Nucleus accumbens (tissue), 56 donors: ENCODE measurements around the gene SLC17A7.
"Not testable (repeated sequence)": the region's sequence is repeated elsewhere in the genome, so short reads cannot be mapped to it uniquely, and the experiment has no call there.

Experiments
- DNase-seq, 56 donors: peaks; one replicate each; lab custom pipeline; 2025; lab: John Stamatoyannopoulos, UW

The SLC17A7 gene

GRCh38 chr19:49441210-49441959 lies at the start of gene SLC17A7:
Gene SLC17A7 (minus strand): TSS chr19:49441527. CDS start chr19:49441379, 148 bp downstream.
- no peak for DNase-seq

- DNase-seq = no peak
Measured at GRCh38 chr19:49490287-49491029, 49.1 kb upstream of the SLC17A7 start.

DNA sequence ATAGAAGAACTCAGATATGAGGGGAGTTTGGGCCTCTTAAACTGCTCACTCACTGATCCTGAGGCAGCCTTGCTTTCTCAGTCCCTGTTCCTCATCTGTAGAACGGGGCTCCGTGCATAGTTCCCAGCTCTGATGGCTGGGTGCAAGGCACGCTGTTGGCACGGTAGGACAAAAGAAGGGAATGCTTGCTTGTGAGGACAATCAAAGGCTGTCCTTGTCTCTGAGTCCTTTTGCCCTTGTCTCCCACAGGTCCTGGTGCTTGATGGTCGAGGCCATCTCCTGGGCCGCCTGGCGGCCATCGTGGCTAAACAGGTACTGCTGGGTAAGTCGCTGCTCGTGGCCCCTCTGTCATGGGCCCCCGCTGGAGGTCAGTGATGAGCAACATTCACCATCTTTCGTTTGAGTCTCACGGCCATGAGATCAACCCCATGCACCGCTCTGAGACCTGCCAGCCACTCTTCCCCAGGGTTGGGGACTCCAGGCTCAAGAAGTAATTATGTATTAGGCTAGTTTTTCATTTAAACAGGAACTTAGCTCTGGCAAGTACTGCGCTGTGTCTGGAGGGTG lies 48.4 kb upstream of the SLC17A7 start:
- no peak for DNase-seq

DNA sequence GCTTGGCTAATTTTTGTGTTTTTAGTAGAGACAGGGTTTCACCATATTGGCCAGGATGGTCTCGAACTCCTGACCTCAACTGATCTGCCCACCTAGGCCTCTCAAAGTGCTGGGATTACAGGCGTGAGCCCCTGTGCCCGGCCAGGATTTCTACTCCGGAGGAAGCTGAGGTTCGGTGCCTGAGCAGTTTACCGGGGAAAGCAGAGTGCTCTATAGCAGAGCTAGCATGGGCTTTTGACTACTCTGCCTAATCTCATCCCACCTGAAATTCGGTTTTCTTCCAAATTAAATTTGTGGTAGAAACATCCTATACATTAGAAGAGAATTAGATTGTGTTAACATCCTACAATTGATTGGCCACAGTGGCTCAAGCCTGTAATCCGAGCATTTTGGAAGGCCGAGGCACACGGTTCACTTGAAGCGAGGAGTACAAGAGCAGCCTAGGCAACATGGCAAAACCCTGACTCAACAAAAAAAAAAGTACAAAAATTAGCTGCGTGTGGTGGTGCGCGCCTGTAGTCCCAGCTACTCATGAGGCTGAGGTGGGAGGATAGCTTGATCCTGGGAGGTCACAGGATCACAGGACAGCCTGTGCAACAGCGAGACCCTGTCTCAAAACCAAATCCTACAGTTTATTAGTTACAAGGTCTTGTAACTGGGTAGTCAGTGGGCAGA lies 47.7 kb upstream of the SLC17A7 start:
- no peak for DNase-seq

DNA sequence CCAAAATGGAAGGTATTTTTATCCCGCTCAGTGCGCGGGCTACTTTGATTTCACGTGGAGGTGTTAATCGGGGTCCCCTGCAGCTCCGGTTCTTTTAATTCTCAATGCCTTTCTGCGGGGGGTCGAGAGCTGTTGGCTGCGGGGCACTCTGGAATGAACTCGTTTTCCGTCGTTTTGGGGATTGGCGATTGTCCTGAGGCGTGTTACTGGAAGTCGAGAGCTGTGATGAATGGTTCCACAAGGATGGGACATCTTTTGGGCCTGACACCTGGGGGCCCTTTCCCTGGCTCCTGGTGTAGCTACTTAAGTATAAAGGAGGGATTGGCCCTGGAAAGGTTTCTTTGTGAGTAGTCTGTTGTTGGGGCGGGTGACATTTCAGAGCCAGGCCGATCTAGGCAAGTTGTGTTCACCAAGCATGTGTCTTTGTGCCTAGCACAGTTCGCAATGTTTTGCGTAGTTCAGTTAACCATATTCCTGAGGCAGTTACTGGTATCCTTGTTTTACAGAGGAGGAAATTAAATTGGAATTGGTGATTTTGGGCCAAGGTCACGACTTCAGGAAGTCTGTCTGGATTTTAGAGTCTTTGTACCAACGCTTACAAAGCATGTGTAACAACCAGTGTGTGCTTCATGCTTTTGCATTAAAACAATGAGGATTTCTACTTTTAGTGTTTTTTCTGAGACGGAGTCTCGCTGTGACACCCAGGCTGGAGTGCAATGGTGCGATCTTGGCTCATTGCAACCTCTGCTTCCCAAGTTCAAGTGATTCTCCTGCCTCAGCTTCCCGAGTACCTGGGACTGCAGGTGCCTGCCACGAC lies 46.9 kb upstream of the SLC17A7 start:
- DNase-seq = no peak

GRCh38 chr19:49487277-49488045 lies 46.1 kb upstream of the SLC17A7 start, which contains the start of gene RPL13A:
Gene RPL13A (plus strand): TSS chr19:49487608. CDS start chr19:49487630, 22 bp downstream.
- peak; percentile 80 to 100 (median 98) for DNase-seq

DNA sequence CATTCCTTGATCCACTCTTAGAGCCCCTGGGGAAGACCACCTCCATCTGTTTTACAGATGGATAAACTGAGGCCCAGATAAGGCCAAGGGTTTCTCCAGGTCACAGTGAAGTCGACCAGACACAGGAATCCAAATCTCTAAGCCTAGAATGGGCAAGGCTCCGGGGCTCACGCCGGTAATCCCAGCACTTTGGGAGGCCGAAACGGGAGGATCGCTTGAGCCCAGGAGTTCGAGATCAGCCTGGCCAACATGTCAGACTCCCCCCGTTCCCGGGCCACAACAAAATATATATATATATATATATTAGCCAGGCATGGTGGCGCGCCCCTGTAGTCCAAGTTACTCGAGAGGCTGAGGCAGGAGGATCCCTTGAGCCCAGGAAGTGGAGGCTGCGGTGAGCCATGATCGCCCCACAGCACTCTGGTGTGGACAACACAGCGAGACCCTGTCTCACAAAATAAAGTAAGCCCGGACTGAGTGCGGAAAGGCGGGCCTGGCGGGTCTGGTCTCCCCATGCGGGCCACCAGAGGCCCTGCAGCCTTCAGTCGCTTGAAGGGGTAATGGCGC lies 45.5 kb upstream of the SLC17A7 start:
- no peak for DNase-seq

DNA sequence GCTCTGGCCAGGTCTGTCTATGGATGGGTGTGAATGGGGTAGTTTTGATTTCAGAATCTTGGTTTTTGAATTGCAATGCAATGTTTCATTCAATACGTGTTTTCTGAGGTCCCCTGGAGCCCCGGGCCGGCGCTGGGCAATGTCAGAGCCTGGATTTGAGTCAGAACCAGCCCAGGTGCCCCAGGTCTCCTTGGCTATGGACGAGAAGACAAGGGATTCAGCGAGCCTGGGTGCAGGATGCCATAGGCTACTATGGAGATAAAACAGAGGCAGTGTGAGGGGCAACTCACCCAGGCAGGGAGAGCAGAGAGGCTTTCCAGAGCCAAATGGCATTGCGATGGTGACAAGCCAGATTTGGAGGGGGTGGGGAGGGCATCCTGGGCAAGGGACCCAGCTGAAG lies 44.9 kb upstream of the SLC17A7 start:
- no peak for DNase-seq

DNA sequence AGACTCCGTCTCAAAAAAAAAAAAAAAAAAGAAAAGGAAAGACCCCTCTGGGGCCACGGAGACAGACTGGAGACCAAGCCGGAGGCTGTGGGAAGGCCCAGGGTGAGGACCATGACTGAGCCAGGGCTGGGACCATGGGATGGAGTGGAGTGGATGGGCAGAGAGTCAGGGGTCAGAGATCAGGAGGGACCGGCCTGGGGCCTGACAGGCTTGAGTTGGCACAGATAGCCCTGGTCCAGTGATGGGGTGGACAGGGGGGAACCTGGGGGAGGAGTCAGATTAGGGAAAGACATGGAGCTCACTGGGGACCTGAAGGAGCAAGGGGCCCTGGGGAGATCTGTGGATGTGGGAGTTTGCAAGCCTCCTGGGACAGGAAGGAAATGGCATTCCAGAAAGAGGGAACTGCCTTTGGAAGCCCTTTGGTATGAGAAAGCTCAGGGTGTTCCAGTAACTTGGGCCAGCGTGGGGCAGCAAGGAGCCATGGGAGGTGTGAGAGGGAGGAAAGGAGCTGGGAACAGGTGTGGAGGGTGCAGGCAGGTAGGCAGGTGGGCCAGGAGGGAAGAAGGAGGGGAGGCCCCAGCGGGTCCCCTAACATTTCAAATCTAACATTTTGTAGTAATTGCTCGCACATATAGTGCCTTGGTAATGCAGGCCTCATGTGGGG lies 39.8 kb upstream of the SLC17A7 start:
- no peak for DNase-seq

DNA sequence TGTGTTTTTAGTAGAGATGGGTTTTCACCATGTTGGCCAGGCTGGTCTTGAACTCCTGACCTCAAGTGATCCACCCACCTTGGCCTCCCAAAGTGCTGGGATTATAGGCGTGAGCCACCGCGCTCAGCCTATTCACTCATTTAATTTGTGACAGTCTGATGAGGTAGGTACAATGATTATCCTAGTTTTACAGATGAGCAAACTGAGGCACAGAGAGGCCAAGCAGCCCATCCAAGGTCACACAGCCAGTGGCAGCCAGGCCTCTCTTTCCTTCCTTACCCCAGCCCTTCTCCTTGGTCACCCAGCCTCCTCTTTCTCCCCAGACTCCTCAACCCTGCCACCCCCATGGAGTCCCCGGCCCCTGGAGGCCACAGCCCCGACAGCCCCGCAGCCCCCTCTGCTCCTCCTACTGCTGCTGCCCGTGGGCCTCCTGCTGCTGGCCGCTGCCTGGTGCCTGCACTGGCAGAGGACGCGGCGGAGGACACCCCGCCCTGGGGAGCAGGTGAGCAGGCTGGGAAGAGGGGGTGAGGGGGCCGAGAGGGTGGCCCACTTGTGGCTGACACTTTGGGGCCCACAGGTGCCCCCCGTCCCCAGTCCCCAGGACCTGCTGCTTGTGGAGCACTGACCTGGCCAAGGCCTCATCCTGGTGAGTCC lies 38.8 kb upstream of the SLC17A7 start:
- DNase-seq = no peak

DNA sequence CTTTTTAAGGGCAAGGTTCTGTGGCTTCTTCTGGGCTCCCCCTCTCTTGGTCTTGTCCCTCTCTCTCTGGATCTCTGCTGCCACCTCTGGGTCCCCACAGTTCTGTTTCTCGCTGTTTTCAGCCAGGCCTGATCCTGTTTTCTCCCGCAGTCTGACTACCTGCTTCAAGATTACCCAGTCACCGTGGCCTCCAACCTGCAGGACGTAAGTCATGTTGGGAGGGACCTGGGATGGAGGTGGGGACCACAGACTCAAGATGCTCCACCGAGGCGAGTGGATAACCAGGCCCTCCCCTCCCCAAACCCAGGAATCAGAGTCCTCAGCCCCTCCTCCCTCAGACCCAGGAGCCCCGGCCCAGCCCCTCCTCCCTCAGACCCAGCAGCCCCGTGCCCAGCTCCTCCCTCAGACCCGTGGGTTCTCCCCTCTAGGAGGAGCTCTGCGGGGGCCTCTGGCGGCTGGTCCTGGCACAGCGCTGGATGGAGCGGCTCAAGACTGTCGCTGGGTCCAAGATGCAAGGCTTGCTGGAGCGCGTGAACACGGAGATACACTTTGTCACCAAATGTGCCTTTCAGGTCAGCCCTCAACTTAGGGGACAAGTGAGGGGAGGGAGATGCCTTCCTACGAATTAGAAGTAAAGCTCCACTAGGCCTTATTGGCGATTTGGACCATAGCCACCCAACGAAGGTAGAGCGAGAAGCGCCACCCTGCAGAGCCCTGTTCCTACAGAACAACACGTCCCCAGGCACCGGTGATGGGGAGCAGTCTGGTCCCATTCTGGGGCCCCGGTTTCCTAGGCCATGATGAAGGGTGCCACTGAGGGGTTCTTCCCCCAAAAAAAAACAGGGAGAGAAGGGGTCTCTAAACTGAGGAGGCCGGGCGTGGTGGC lies 34.9 kb upstream of the SLC17A7 start:
- DNase-seq = peak in 16 of 56 donors; percentile 3 to 56 (median 19)

- DNase-seq = no peak
Measured at GRCh38 chr19:49475191-49475917, 34.0 kb upstream of the SLC17A7 start.

DNA sequence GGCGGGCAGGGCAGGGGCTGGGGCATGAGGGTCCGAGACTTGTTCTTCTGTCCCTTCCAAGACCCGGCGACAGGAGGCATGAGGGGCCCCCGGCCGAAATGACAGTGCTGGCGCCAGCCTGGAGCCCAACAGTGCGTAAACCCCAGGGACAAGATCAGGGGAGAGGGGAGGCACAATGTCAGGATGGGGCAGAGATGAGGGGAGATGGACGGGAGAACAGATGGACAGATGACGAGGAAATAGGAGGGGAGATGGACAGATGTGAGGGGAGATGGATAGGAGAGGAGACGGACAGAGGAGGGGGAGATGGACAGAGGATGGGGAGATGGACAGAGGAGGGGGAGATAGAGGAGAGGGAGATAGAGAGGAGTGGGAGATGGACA lies 33.2 kb upstream of the SLC17A7 start:
- DNase-seq = no peak

- DNase-seq = peak in 46 of 56 donors; percentile 5 to 77 (median 34)
Measured at GRCh38 chr19:49473868-49474541, 32.7 kb upstream of the SLC17A7 start, which contains the start of gene FLT3LG. Gene FLT3LG (plus strand): TSS chr19:49474215. CDS start chr19:49474640, 425 bp downstream.

DNA sequence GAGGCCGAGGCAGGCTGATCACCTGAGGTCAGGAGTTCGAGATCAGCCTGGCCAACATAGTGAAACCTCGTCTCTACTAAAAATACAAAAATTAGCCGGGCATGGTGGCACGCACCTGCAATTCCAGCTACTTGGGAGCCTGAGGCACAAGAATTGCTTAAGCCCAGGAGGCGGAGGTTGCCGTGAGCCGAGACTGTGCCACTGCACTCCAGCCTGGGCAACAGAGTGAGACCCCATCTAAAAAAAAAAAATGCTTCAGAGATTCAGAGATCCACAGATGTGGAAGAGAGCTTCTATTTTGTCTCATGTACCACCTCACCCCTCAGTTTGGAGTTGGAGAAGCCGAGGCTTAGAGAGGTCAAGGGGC lies 32.2 kb upstream of the SLC17A7 start:
- not testable (repeated sequence) for DNase-seq
